HEK293 (cell line): ENCODE results near the gene FIGNL2.

Experiments used
- CTCF ChIA-PET: fragments of 350-600 bp; formaldehyde crosslinking; extraction: SDS; loops from one replicate; lab custom pipeline; 2021; ENCODE audit warnings: antibody characterized with exemption; lab: Yijun Ruan, JAX
- POLR2A ChIA-PET: fragments of 300-600 bp; formaldehyde crosslinking; extraction: SDS; loops from one replicate; lab custom pipeline; 2020; ENCODE audit warnings: antibody characterized with exemption, inconsistent platforms; lab: Yijun Ruan, JAX
- H3K27ac ChIP-seq: fragments of 200-500 bp; sonication (Bioruptor generic); 2 replicates; pipeline ENCODE4 v1.5.1; 2014; ENCODE audit warnings: low read depth, low read length, control low read depth, inconsistent platforms; ENCODE audit errors: extremely low read depth
- H3K36me3 ChIP-seq, 2 experiments: fragments of 200-500 bp in 1 of 2; sonication (Bioruptor generic) in 1 of 2; 1 replicate in 1 of 2; 2 replicates in 1 of 2; pipeline ENCODE4 v1.5.1; 2014 to 2017; ENCODE audit warnings: inconsistent platforms in 2 of 2, low read length in 2 of 2; ENCODE audit not compliant: control insufficient read depth in 2 of 2, insufficient read depth in 1 of 2
- H3K4me1 ChIP-seq: fragments of 200-500 bp; sonication (Bioruptor generic); 2 replicates; pipeline ENCODE4 v1.5.1; 2014; ENCODE audit warnings: mild to moderate bottlenecking, low read length, inconsistent platforms; ENCODE audit not compliant: control insufficient read depth, insufficient read depth
- H3K4me3 ChIP-seq: 2 replicates; pipeline ENCODE4 v1.5.1; 2011; ENCODE audit warnings: low read depth, mild to moderate bottlenecking, control low read depth, low read length, moderate library complexity
- H3K9me3 ChIP-seq: fragments of 200-500 bp; sonication (Bioruptor generic); 2 replicates; pipeline ENCODE4 v1.5.1; 2014; ENCODE audit warnings: low read depth, low read length, inconsistent platforms; ENCODE audit not compliant: control insufficient read depth, insufficient read depth
- GLIS1 ChIP-seq: fragments of 450-650 bp; formaldehyde crosslinking; IDR thresholded peaks from 2 replicates; pipeline ENCODE4 v1.5.1; 2016; ENCODE audit warnings: missing biosample characterization, missing genetic modification characterization
- KLF8 ChIP-seq: fragments of 450-650 bp; formaldehyde crosslinking; IDR thresholded peaks from 2 replicates; pipeline ENCODE4 v1.5.1; 2016; ENCODE audit warnings: missing biosample characterization, missing genetic modification characterization
- SCRT1 ChIP-seq: fragments of 450-650 bp; formaldehyde crosslinking; IDR thresholded peaks from 2 replicates; pipeline ENCODE4 v1.5.1; 2016; ENCODE audit warnings: missing biosample characterization, missing genetic modification characterization, borderline replicate concordance
- SP3 ChIP-seq: fragments of 450-650 bp; formaldehyde crosslinking; IDR thresholded peaks from 2 replicates; pipeline ENCODE4 v1.5.1; 2016; ENCODE audit warnings: missing biosample characterization, missing genetic modification characterization
- WT1 ChIP-seq: fragments of 450-650 bp; formaldehyde crosslinking; IDR thresholded peaks from 2 replicates; pipeline ENCODE4 v1.5.1; 2016; ENCODE audit warnings: missing biosample characterization, missing genetic modification characterization
- ZFHX2 ChIP-seq: fragments of 450-650 bp; formaldehyde crosslinking; conservative IDR thresholded peaks from 2 replicates; pipeline ENCODE4 v1.5.1; 2016; ENCODE audit warnings: missing biosample characterization, missing genetic modification characterization
- ZFP69B ChIP-seq: fragments of 450-650 bp; formaldehyde crosslinking; IDR thresholded peaks from 2 replicates; pipeline ENCODE4 v1.5.1; 2016; ENCODE audit warnings: missing biosample characterization, missing genetic modification characterization
- ZNF112 ChIP-seq: fragments of 450-650 bp; formaldehyde crosslinking; IDR thresholded peaks from 2 replicates; pipeline ENCODE4 v1.5.0; 2017; ENCODE audit warnings: missing biosample characterization, missing genetic modification characterization
- ZNF114 ChIP-seq: fragments of 450-650 bp; formaldehyde crosslinking; IDR thresholded peaks from 2 replicates; pipeline ENCODE4 v1.5.0; 2017; ENCODE audit warnings: missing biosample characterization, missing genetic modification characterization
- ZNF138 ChIP-seq: fragments of 450-650 bp; formaldehyde crosslinking; IDR thresholded peaks from 2 replicates; pipeline ENCODE4 v1.5.1; 2016; ENCODE audit warnings: missing biosample characterization, missing genetic modification characterization, borderline replicate concordance
- ZNF148 ChIP-seq: fragments of 450-650 bp; formaldehyde crosslinking; IDR thresholded peaks from 2 replicates; pipeline ENCODE4 v1.5.0; 2017; ENCODE audit warnings: missing biosample characterization, missing genetic modification characterization, borderline replicate concordance
- ZNF16 ChIP-seq: fragments of 450-650 bp; formaldehyde crosslinking; IDR thresholded peaks from 2 replicates; pipeline ENCODE4 v1.5.1; 2016; ENCODE audit warnings: low read depth, missing biosample characterization, missing genetic modification characterization
- ZNF292 ChIP-seq: fragments of 450-650 bp; formaldehyde crosslinking; IDR thresholded peaks from 2 replicates; pipeline ENCODE4 v1.5.1; 2016; ENCODE audit warnings: low read depth, missing biosample characterization, missing genetic modification characterization, borderline replicate concordance
- ZNF324 ChIP-seq: fragments of 450-650 bp; formaldehyde crosslinking; IDR thresholded peaks from 2 replicates; pipeline ENCODE4 v1.5.1; 2016; ENCODE audit warnings: missing biosample characterization, missing genetic modification characterization
- ZNF362 ChIP-seq: fragments of 450-650 bp; formaldehyde crosslinking; IDR thresholded peaks from 2 replicates; pipeline ENCODE4 v1.5.1; 2016; ENCODE audit warnings: missing biosample characterization, missing genetic modification characterization
- ZNF404 ChIP-seq: fragments of 450-650 bp; formaldehyde crosslinking; IDR thresholded peaks from 2 replicates; pipeline ENCODE4 v1.5.1; 2017; ENCODE audit warnings: missing biosample characterization, missing genetic modification characterization
- ZNF529 ChIP-seq: fragments of 450-650 bp; formaldehyde crosslinking; IDR thresholded peaks from 2 replicates; pipeline ENCODE4 v1.5.1; 2017; ENCODE audit warnings: missing genetic modification characterization, missing biosample characterization; ENCODE audit not compliant: insufficient replicate concordance
- ZNF548 ChIP-seq: fragments of 450-650 bp; formaldehyde crosslinking; IDR thresholded peaks from 2 replicates; pipeline ENCODE4 v1.5.1; 2016; ENCODE audit warnings: missing biosample characterization, missing genetic modification characterization
- ZNF571 ChIP-seq: fragments of 450-650 bp; formaldehyde crosslinking; IDR thresholded peaks from 2 replicates; pipeline ENCODE4 v1.5.0; 2017; ENCODE audit warnings: missing biosample characterization, missing genetic modification characterization
- ZNF654 ChIP-seq: fragments of 450-650 bp; formaldehyde crosslinking; IDR thresholded peaks from 2 replicates; pipeline ENCODE4 v1.5.1; 2016; ENCODE audit warnings: low read depth, missing biosample characterization, missing genetic modification characterization
- ZNF670 ChIP-seq: fragments of 450-650 bp; formaldehyde crosslinking; IDR thresholded peaks from 2 replicates; pipeline ENCODE4 v1.5.1; 2016; ENCODE audit warnings: missing biosample characterization, missing genetic modification characterization, low read depth
- ZNF777 ChIP-seq: fragments of 450-650 bp; formaldehyde crosslinking; IDR thresholded peaks from 2 replicates; pipeline ENCODE4 v1.5.1; 2017; ENCODE audit warnings: missing biosample characterization, missing genetic modification characterization, borderline replicate concordance

Gene FIGNL2

DNA sequence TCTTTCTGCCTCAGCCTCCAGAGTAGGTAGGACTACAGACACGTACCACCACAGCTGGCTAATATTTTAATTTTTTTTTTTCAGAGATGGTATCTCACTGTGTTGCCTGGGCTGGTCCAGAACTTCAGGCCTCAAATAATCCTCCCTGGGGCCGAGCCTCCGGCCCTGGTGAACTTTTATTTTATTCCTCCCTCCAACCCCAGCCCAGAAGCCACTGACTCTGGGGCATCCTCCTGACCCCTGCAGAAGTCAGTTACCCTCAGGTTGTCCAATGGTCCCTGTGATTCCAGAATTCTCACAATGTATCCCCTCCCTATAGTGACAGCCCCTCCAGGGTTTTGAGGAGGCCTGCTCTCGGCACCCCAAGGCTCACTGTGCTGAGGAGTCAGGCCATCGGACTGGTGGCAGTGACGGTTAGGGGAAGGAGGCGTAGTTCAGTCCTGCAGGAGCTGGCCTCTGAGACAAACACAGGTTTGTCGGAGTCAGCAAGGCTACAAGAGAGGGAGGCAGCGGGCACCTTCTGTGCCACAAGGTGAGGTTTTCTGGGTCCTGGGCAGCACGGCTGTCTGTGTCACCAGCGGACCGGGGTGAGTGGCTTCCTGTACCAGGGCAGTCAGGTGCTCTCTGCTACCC is 19.4 kb upstream of the FIGNL2 start:
- Histone ChIP-seq H3K36me3 (no peaks in the 10 kb centered on the region), H3K27ac (no peak overlapping the region), H3K4me1 (no peaks in the 10 kb centered on the region), H3K9me3 (no peaks in the 10 kb centered on the region), H3K4me3 (no peak overlapping the region)
- ChIA-PET CTCF (interaction anchor here (1.0 kb wide), 2 partner anchors 114 to 153 kb away, joined by 3 to 5 read pairs; no protein-coding TSS in a partner anchor), POLR2A (no interaction called here)
- no peak for TF ChIP-seq ZNF654
- TF ChIP-seq SP3: no peak

- no peaks in the 10 kb centered on the region for H3K9me3 ChIP-seq
- no peak overlapping the region for H3K27ac ChIP-seq
- CTCF ChIA-PET: interaction anchor here (0.6 to 1.4 kb wide), 4 partner anchors 8 to 154 kb away, joined by 3 to 5 read pairs (median 3); no protein-coding TSS in a partner anchor
- H3K36me3 ChIP-seq: no peaks in the 10 kb centered on the region
- H3K4me3 ChIP-seq: no peak overlapping the region
- POLR2A ChIA-PET: no interaction called here
- no peaks in the 10 kb centered on the region for H3K4me1 ChIP-seq
- TF ChIP-seq ZNF112 (tag by site-specific recombination) (no peak), WT1 (tag by site-specific recombination) (no peak), ZNF548 (tag by site-specific recombination) (peak; percentile 46; the same call in 1 of the 2 replicates), SCRT1 (tag by site-specific recombination) (0 out of 2 replicates have a peak, but pooled peaks have one; percentile 2), ZNF670 (tag by site-specific recombination) (no peak), ZNF16 (no peak), ZNF114 (tag by site-specific recombination) (no peak), GLIS1 (no peak), ZNF138 (tag by site-specific recombination) (no peak), KLF8 (no peak)
These were observed 18.9 kb upstream of the FIGNL2 start for GRCh38 chr12:51867371-51867770.

GRCh38 chr12:51866762-51867161 is 18.2 kb upstream of the FIGNL2 start:
- no peaks in the 10 kb centered on the region for H3K9me3 ChIP-seq
- ChIA-PET CTCF (interaction anchor here (0.6 to 1.4 kb wide), 4 partner anchors 9 to 1102 kb away, joined by 3 to 5 read pairs (median 3); no protein-coding TSS in a partner anchor), POLR2A (no interaction called here)
- no peaks in the 10 kb centered on the region for H3K4me1 ChIP-seq
- TF ChIP-seq ZFP69B (tag by site-specific recombination): 0 out of 2 replicates have a peak, but pooled peaks have one; percentile 16
- no peak for TF ChIP-seq ZFHX2 (tag by site-specific recombination)
- TF ChIP-seq ZNF777 (tag by site-specific recombination): no peak
- TF ChIP-seq ZNF292 (tag by site-specific recombination): no peak
- TF ChIP-seq ZNF404: no peak
- TF ChIP-seq ZNF324 (tag by site-specific recombination): no peak
- TF ChIP-seq ZNF529 (tag by site-specific recombination): no peak
- no peak for TF ChIP-seq ZNF148
- TF ChIP-seq ZNF362 (tag by site-specific recombination): peak; percentile 73
- TF ChIP-seq ZNF571 (tag by site-specific recombination): no peak
- no peak overlapping the region for H3K27ac ChIP-seq
- no peaks in the 10 kb centered on the region for H3K36me3 ChIP-seq
- no peak overlapping the region for H3K4me3 ChIP-seq
